NOMO-1 treated with DMSO at 0.1 percent for 48 hours (cell line): Measurements from ENCODE around the gene COL25A1.
A peak's percentile ranks its signal among the peaks of the same experiment; 100 is the strongest.
"Not testable (repeated sequence)": the region's sequence is repeated elsewhere in the genome, so short reads cannot be mapped to it uniquely, and the experiment has no call there.

ENCODE experiments used
- DNase-seq: peaks from one replicate; lab custom pipeline; 2025; ENCODE audit not compliant: unreplicated experiment; lab: John Stamatoyannopoulos, UW

Gene COL25A1

DNA sequence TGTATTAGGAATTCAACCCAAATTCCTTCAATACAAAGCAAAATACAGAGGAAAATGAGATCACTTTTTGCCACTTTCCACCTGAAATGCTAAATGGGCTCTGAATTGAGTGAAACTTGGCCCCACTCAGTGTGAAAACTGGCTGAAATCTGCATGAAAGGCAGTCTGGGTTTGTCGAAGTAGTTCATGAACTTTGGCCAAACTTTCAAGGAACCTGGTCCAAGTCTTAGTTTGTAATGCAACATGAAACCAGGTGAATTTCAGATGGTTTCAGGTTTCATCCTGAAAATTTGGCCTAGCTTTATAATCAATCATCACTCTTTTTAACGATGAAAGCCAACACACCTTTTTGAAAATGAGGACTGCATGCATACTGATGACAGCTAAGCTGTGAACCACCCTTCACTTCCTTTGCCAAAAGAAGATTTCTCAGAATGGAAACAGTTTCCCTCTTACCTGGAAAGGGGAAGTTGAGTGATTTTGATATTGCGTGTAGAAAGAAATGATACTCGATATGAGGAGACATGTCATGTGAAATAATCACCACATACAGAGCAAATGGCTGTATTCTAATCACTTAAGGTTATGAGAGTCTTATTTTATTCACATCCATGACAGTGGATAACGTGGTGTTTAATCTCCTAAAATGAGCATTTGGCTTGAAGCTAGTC, 329.7 kb downstream of the COL25A1 start:
- no peak for DNase-seq

DNA sequence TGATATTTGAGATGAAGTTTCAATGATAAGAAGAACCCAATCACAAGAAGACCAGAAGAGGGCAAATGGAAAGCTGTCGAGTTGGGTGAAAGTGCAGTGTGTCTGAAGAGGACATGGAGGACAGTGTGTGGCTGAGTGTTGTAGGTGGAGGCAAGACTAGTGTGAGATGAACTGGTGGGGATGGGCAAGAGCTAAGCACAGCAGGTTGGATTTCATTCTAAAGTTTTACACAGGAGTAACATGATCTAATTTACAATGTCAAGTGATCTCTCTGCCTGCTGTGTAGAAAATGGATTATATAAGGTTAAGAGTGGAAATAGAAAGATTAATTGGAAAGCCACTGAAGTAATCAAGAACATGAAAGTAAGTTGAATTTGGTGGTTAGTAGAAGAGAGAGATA, 331.0 kb downstream of the COL25A1 start:
- no peak for DNase-seq

DNA sequence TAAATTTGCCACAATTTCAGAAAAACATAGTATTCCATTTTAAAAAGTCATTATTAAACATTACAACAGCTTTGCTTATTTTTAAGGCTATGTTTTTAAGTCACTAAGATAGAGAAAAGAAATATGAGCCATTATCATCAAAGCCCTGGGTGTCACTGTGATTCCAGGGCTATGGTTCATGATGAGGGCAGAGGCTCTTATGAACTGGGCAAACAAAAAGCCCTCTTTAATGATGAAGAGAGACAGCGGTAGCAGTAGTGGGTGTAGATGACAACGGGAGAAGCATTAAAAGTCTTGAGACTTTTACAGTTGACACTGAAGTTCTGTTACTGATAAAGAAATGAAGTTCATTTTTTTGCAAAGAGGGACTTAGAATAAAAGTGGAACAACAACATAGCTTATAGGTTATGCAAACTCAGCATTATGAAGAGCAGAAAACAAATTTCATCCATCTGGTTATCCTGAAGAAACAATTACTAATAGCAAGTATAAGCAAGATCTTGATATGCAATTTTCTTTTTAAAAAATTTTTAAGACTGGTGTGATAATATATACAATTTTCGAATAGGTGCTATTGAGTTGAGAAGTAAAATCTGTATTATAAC, 336.9 kb downstream of the COL25A1 start:
- no peak for DNase-seq

DNA sequence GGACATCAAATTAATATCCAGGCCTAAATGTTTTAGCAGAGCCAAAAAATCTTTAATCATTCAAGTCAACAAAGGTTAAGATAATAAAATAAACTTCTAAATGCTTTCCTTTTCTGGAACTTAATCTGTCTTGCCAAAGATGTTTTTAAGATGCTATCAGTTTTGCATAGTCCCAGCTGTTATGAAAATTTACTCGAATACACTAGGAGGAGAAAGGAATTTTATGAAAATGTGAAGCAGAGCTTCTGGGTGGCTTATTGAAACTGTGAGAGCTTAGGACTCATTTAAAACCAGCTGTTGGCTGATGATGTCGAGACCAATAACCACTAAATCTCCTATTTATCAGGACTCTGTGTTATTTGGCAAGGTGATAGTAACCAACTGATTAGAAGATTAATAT, 337.4 kb downstream of the COL25A1 start:
- no peak for DNase-seq

DNA sequence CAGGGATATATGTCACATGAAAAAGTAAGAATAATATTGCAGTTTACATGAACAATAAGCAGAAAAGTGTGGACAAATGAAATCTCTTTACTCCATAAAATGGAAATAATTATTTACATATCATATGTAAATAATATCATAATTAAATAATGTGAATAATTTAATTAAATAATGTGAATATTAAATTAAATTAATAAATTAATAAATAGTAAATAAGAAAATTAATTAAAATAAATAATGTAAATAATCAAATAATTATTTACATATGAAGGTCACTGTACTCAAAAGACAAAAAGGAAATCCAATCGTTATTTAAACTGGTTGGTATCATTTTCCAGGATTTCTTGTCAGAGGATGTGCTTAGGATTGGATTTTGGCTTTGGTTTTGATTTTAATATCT, 338.5 kb downstream of the COL25A1 start:
- DNase-seq, result no peak

DNA sequence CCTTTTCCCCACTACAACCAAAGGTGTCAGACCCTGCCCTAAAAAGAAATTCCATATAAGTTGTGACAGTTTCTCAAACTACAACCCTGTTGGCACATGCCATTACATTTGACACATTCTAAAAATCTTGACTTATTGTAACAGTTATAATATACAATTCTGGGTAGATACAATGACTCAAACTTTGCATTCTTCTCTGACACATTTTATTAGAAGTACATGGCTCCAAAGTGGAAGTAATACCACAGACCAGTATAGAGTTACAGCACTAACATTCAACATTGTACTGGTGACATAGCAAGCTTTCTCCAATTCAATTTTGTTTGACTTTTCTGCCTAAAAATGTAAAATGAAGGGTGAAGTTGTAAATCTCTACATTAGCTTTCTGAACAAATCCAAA, 343.0 kb downstream of the COL25A1 start:
- DNase-seq, result no peak

DNA sequence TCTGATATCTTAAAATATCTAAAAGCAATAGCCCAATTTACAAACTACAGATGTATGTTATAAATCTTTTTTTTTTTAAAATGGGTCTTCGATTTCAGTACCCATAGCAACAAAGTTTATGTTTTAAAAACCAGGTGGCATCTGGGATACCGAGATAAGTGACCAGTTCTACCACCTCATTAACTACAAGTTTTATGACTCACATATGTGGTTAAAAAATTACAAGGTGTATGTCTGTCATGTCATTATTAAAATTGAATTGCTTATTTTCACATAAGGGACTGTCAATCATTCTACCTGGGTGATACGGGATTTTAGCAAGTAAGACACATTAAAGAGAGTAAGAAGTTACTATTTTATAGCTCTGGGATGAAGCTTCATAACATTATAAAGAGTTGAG, 347.6 kb downstream of the COL25A1 start:
- DNase-seq, result no peak

DNA sequence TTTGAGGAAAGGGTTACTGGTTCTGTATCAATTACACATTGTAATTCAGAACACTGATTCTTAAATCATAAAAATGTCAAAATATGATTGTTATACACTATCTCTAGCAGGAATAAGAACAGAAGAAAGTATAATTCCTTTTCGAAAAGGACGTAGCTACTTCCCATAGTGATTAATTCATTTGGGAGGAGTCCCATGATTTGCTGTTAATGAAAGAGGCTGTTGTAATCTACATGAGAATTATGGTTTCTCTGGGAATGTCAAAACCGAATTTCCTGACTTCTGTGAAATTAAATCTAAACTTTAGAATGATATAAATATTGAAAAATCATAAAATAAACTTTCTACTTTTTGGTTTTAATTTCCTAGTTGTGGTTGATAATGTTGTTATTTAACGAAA, 348.5 kb downstream of the COL25A1 start:
- no peak for DNase-seq

DNA sequence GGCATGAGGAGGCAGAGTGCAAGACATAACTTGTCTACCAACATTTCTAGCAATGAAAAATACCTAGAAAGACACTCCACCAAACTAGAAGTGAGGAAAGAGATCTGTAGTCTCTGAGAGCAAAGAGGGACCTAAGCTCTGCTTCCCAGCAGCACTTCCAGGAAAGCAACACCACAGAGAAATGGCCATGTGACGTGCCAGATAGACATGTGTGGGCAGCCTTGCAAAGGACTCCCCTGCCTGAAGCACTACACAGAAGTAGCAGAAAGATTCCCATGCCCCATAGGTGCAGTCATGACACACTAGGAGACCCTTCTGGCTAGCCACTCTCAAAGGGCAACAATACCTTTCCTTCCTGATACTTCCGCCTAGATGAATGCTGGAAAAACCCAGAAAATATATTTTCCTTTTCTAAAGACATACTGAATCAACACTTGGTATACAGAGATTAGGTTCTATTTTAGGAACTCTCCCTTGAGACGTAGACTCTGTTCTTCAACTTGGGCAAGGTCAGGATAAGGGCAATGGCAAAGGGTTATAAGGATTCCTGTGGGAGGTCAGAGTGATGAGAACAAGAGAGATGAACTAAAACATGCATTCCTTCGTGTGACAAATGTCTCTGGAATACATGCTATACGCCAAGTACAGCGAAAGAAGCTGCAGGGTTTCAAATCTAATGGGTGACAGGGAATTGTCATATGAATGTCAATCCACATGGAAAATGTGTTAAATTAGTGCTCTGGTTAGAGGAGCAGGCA, 352.1 kb downstream of the COL25A1 start:
- DNase-seq, result no peak

DNA sequence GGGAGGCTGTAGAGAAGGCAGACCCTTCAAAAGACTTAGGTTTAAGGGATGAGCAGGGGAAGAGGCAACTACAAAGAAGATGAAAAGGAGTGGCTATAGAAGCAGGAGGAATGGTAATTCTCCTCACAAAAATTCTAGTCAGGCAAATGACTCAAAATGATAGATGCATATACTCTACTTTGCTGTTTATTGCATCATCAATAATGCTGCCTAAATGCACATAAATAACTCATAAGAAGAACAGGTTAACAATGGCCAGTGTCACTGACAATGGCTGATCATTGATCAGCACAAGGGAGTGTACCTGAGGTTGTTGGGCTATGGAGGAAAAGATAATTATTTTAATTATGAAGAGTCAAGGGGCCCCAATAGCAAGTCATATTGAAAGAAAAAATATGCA, 354.9 kb downstream of the COL25A1 start:
- no peak for DNase-seq

DNA sequence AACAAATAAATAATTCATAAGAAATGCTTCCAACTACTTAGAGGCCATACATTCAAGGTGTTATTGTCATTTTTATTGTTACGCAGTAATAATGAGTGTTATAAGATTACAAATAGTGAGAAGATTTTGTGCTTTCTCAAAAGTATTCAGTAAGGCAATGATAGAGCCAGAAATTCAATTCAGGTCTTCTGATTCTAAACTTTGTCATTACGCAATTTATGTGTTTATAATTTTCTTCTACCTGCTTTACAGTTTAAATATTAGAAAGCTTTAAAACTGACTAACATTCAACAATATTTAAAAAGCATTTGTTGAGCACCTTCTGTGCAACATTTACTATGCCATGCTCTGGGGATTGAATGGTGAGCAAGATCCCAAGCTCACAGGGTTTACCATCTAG, 356.2 kb downstream of the COL25A1 start:
- no peak for DNase-seq

DNA sequence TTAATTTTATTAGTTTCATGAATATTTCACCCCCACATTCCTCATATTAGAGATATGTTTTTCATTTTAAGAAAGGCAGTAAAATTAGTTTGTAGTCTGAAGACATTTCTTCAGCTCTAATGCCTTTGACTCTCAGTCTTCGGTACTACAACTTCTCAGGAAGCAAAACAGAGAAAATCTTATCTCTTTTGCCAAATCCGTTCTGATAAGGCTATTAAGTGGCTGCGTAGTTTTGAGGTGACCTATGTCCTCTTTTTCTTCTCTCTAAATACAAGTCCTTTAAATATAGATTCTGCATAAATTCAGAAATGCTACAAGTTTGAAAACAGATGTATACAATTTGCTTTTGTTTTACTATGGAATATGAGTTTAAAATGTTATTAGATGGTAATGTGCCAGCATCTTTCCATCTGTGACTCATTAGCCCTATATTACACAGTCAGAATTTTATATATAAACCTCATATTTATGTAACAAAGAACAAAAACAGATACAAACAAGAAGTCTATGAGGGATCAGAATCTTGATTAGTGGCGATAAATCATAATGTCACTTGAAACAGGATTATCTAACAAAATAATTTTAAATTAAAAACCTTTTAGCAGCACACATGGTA, 358.4 kb downstream of the COL25A1 start:
- DNase-seq, result no peak

DNA sequence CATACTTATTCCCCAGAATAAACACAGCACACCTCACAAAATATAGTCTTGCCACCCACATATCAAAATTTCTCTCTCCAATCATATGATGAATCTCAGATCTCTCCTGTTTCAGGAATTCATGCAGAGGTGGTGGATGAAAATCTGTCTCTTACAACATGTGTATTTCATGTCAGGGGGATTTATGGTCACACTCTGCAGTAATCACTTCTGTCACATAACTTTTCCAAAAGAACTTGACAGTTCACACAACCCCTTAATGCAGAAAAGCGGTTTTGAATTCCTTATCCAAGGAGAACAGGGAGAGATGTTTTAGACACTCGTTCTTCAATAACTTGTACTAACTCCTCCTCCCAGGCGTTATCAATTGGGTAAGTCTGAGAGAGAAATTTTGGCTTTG, 359.1 kb downstream of the COL25A1 start:
- DNase-seq, result no peak

DNA sequence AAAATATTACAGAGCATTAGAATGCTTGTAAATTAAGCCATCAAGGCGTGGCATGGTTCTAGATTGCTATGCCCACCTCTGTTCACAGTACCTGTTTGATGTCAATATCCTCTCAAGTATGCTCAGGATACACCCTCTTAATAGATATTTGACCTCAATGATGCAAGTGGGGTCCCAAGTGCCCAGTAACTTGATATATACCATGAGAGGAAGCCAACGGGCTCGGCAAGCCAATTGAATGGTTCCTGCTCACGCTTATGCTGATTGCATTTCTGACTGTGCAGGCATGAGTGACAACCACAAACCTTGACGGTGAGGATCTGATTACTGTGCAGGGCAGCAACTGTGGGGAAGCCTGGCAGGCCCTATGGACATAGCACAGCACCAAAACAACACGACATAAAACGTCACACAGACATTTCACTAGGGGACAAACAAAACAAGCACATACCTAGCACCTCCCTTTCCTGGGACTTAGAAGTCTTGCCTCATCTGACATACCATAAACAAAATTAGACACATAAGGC, 360.5 kb downstream of the COL25A1 start:
- DNase-seq, result no peak

DNA sequence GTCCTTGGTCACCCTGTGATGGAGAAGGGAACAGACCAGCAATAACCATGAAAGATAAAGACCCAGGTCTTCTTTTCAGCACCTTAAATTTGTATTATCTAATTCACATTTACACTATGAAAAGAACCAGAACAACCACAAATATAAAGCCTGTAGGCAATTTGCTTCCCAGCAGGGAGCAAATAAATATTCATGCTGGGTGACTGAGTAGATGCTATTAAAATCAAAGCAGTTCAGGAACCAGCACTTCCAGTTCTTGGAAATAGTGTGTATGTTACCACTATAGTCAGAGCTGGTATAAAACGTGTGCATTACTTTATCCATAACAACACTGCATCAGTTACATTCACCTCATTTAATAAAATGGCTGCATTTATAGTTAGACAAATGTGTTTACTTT, 361.8 kb downstream of the COL25A1 start:
- no peak for DNase-seq

DNA sequence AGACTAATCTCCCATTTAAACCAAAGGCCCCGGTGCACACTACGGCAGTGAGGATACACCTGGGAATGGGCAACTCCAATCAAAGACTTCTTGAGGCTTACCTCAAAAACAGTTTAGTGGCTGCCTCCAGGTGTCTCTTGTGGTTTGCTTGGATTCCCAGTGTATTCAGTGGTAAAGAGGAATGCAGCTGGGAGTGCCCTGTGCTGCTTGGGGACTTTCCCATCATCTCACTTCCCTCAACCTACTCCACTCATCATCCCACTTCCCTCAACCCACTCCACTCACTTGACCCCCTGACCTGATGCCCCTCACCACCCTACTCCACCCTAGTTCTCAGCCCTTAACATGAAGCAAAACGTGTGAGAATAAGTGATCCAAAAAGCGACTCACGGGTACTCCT, 362.3 kb downstream of the COL25A1 start:
- DNase-seq, result no peak

DNA sequence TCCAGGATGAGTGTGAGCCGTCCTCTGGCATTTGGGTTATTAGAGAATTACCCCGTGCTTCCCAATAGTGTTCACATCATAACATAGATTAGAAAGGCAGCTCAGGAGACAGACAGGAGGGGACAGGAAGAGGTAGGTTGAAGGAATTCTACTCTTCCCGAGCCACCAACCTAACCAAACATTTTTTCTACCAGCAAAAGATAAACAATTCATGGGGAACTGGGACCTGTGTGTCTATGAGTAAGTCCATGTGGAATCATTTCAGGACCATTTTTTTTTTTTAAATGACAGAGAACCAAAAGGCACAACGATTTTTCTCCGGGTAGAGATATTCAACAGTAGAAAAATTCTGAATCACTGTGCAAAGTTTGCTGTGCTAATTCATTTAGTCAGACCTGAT, 365.4 kb downstream of the COL25A1 start:
- no peak for DNase-seq

DNA sequence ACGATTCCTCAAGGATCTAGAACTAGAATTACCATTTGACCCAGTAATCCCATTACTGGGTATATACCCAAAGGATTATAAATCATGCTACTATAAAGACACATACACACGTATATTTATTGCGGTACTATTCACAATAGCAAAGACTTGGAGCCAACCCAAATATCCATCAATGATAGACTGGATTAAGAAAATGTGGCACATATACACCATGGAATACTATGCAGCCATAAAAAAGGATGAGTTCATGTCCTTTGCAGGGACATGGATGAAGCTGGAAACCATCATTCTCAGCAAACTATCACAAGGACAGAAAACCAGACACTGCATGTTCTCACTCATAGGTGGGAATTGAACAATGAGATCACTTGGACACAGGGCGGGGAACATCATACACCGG, 368.5 kb downstream of the COL25A1 start:
- not testable (repeated sequence) for DNase-seq

DNA sequence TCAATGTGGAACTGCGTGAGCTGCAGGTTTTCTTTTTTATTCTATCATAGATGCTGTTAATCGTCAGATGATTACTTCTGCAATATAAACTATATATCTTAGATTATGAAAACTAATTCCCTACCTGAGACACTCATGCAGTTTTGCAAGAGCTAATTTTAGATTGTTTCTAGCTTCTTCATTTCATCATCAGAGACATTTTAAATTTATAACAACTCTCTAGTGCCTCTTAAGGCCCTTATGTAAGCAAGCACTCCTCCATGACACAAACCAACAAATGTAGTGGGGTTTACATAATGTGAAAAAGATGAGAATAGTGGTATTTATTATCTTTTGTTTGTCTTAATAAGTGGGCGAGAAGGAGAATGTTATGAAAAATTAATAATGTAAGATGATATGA, 369.4 kb downstream of the COL25A1 start:
- DNase-seq, result peak; percentile 38

DNA sequence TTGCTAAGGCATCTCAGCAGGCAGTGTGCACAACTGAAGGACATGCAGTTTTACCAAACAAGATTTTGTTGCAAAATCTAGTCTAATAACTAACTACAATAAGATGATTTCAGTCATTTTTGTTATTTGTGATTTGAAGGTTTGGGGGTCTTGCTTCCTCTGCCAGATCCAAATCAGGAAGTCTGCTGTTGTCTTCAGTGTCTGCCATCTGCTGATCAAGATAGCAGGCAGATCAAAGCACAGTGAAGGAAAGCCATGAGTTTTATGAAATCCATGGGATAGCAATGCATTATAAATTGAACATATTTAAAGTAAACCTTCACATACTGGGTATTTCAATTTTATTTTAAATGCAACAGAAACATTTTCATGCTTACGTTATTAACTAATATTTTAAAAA, 370.5 kb downstream of the COL25A1 start:
- no peak for DNase-seq

DNA sequence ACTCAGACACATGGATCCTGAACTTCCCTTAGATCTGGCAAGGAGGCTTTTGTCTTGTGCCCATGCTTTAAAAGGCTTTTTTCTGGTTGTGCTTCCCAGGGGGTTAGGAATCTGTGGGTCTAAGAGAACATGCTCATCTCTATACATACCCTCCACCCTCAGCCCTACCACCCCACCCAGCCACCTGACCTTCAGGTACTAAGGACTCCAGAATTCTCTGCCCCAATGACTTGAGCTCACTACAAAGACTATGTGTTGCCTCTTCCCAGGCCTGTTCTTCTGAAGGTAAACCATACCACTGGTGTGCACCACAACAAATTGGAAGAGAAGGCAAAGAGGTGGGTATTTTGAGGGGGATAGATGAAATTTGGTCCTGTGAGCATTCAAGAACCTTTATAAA, 372.3 kb downstream of the COL25A1 start:
- DNase-seq, result no peak

DNA sequence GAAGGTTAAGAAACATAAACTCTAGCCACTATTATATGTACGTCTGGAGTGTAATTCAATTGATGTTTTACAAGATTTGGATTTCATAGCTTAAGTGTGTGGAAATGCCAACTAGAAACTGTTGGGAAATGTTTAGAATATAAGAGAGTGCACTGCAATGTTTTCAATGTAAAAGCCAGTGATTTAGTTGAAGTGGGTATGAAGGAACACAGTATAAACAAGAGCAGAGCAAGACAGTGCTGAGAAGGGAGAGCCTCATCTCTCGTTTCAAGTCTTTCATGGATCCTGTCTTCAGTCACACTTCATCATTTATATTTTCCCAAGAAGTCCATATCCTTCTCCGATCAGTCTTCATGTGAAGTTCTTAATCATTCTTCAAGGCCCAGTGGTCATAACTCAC, 375.7 kb downstream of the COL25A1 start:
- DNase-seq, result no peak
